Gastroesophageal sphincter (tissue), 4 donors: Measurements from ENCODE around the gene TMEM201. TPM values are rescaled to one million over a fixed set of nuclear protein-coding genes. Genes with fewer than 3 reads are reported as not detected.

Experiments used
- ATAC-seq: fragments of 150-250 bp; one replicate; pipeline ENCODE4 v1.9.1; 2016; ENCODE audit warnings: mild to moderate bottlenecking, moderate library complexity
- H3K27ac ChIP-seq, 4 donors: fragments of 200-600 bp; sonication (generic) in 3 of 4; 1 replicate in 3 of 4; 2 replicates in 1 of 4; pipeline ENCODE4 v1.5.1; 2016 to 2019
- H3K27me3 ChIP-seq: fragments of 200-600 bp; sonication (generic); one replicate; pipeline ENCODE4 v1.5.1; 2019
- H3K36me3 ChIP-seq, 2 donors: fragments of 200-600 bp; sonication (generic); one replicate each; pipeline ENCODE4 v1.5.1; 2019; ENCODE audit warnings: control low read depth in 1 of 2
- H3K4me1 ChIP-seq, 3 donors: fragments of 200-600 bp; sonication (generic); 1 replicate in 2 of 3; 2 replicates in 1 of 3; pipeline ENCODE4 v1.5.1; 2016 to 2019; ENCODE audit warnings: control low read depth in 2 of 3
- H3K4me3 ChIP-seq, 2 donors: fragments of 200-600 bp; sonication (generic); one replicate each; pipeline ENCODE4 v1.5.1; 2019; ENCODE audit warnings: mild to moderate bottlenecking in 1 of 2, moderate library complexity in 1 of 2
- H3K9me3 ChIP-seq, 3 donors: fragments of 200-600 bp; sonication (generic); one replicate each; pipeline ENCODE4 v1.5.1; 2017 to 2019; ENCODE audit warnings: control low read depth in 2 of 3
- EP300 ChIP-seq: sonication (generic); formaldehyde crosslinking; IDR thresholded peaks from one replicate; pipeline ENCODE4 v1.6.1; 2017; ENCODE audit warnings: antibody characterized with exemption, mild to moderate bottlenecking
- POLR2A ChIP-seq, 2 donors: fragments of 450-650 bp; IDR thresholded peaks; one replicate each; pipeline ENCODE4 v1.6.1; 2017; ENCODE audit warnings: antibody characterized with exemption in 2 of 2, mild to moderate bottlenecking in 2 of 2, moderate library complexity in 1 of 2
- POLR2AphosphoS5 ChIP-seq: sonication (generic); formaldehyde crosslinking; IDR thresholded peaks from one replicate; pipeline ENCODE4 v1.6.1; 2017; ENCODE audit warnings: antibody characterized with exemption
- WGBS, 2 donors: methylation state at CpG; one replicate each; pipeline ENCODE4 v1.1.5; 2018; ENCODE audit warnings: low coverage in 1 of 2; 5-methylcytosine and 5-hydroxymethylcytosine counted together
- total RNA-seq, 4 donors: library from RNA; depleted of rRNA; stranded (reverse); fragments of >200 nt; gene quantifications; one replicate each; pipeline ENCODE4 v1.1.0, GENCODE V29; 2016
- TF ChIP-seq, protein P1 (sequence below), 4 experiments: fragments of 200-600 bp in 2 of 4; fragments of 450-650 bp in 2 of 4; sonication (generic) in 1 of 4; IDR thresholded peaks; one replicate each; pipeline ENCODE4 v1.5.1; 2017 to 2019; ENCODE audit warnings: antibody characterized with exemption in 4 of 4, mild to moderate bottlenecking in 2 of 4, moderate library complexity in 2 of 4

Gene TMEM201
- total RNA-seq, 4 donors from 2014 or later, result 4.4 to 9.3 (median 5.5) TPM

DNA sequence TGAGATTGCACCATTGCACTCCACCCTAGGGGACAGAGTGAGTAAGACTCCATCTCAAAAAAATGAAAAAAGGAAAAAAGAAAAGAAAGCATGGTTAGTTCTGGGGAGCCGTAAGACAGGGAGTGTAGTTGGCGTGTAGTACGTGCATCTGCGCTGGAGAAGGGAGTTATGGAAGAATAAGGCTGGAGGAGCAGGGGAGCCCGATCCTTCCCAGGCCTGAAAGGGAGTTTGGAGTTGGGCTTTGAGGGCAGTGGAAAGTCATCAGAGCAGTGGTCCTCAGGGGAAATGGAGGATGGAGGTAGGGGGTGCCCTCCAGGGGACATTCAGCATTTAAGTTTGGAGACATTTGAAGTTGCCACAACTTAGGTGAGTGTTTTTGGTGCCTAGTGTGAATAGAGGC, 11.3 kb upstream of the TMEM201 start:
- TF ChIP-seq, protein P1, sequence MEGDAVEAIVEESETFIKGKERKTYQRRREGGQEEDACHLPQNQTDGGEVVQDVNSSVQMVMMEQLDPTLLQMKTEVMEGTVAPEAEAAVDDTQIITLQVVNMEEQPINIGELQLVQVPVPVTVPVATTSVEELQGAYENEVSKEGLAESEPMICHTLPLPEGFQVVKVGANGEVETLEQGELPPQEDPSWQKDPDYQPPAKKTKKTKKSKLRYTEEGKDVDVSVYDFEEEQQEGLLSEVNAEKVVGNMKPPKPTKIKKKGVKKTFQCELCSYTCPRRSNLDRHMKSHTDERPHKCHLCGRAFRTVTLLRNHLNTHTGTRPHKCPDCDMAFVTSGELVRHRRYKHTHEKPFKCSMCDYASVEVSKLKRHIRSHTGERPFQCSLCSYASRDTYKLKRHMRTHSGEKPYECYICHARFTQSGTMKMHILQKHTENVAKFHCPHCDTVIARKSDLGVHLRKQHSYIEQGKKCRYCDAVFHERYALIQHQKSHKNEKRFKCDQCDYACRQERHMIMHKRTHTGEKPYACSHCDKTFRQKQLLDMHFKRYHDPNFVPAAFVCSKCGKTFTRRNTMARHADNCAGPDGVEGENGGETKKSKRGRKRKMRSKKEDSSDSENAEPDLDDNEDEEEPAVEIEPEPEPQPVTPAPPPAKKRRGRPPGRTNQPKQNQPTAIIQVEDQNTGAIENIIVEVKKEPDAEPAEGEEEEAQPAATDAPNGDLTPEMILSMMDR (IDR thresholded peaks at IDR 0.05), result no peak
- no peak for TF ChIP-seq EP300
- TF ChIP-seq POLR2A (IDR thresholded peaks at IDR 0.05), result no peak
- TF ChIP-seq POLR2AphosphoS5, result no peak
- no peaks in the 10 kb centered on the region for H3K4me1 ChIP-seq
- H3K4me3 ChIP-seq, result no peak overlapping the region
- H3K27ac ChIP-seq, result no peak overlapping the region
- H3K9me3 ChIP-seq, result no peaks in the 10 kb centered on the region
- 81% methylated on average over 4 of the region's 5 CpGs; no CpG with 5 or more reads in 1 of the 2 donors for WGBS, 2 donors
- H3K27me3 ChIP-seq, result no peaks in the 10 kb centered on the region
- peaks cover 0 to 76% of the 10 kb centered on the region in 2 donors for H3K36me3 ChIP-seq
- no peak for ATAC-seq

DNA sequence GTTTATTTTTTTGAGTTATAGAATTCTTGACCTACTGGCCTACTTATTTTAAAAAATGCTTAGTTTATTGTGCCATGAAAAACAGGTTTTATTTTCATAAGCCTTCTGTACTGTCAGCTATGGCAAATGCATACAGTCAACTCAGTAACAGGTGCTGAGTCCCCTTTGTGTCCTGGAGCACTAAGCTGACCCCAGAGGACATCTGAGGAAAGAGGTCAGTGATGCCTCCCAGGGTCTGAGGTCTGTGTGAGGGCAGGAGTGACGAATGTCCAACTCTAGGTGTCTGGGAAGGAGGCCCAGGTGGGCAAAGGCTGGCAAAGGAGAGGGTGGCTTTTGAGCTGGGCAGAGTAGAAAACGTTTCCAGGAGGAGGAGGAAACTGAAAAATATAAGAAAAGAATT, 7.8 kb upstream of the TMEM201 start:
- Histone ChIP-seq H3K27me3 (no peaks in the 10 kb centered on the region), H3K9me3 (no peaks in the 10 kb centered on the region), H3K4me1 (no peaks in the 10 kb centered on the region), H3K4me3 (no peak overlapping the region), H3K27ac (no peak overlapping the region), H3K36me3 (peaks cover 0 to 86% of the 10 kb centered on the region in 2 donors)
- ATAC-seq, result no peak
- WGBS, 2 donors, result 69 to 100% methylated on average over 1 of the region's 2 CpGs
- TF ChIP-seq, protein P1 (IDR thresholded peaks at IDR 0.05), result no peak
- TF ChIP-seq POLR2A (IDR thresholded peaks at IDR 0.05) (no peak), EP300 (no peak), POLR2AphosphoS5 (no peak)

DNA sequence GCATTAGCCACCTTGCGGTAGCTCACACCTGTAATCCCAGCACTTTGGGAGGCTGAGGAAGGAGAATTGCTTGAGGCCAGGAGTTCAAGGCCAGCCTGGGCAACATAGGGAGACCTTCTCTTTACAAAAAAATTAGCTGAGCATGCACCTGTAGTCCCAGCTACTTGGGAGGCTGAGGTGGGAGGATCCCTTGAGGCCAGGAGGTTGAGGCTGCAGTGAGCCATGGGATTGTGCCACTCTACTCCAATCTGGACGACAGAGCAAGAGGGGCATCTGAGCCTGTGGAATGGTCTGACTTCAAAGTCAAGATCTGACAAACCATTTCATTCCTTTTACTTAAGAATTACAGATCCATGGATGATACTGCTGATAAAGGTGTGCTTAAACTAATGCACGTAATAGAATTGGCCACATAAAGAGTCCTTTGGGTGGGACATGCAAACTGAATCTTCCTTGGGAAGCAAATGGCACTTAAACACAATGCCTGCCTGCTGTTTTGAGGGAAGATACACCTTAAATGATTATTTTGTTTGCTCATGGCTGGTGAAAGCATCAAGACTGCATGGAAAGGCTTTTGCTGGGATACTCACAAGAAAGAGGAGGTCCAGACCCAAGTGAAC, 2.5 kb upstream of the TMEM201 start:
- peaks cover 0 to 35% of the 10 kb centered on the region in 2 donors for H3K36me3 ChIP-seq
- H3K27ac ChIP-seq, result no peak overlapping the region
- no peaks in the 10 kb centered on the region for H3K9me3 ChIP-seq
- no peak for TF ChIP-seq EP300
- no peak for TF ChIP-seq POLR2A (IDR thresholded peaks at IDR 0.05)
- TF ChIP-seq, protein P1 (IDR thresholded peaks at IDR 0.05), result no peak
- TF ChIP-seq POLR2AphosphoS5, result no peak
- H3K4me1 ChIP-seq, result peaks cover 0 to 27% (median 9%) of the 10 kb centered on the region in 3 donors
- no peak for ATAC-seq
- no peak overlapping the region for H3K4me3 ChIP-seq
- WGBS, 2 donors, result 78 to 100% methylated on average over 1 of the region's 3 CpGs
- H3K27me3 ChIP-seq, result no peaks in the 10 kb centered on the region

DNA sequence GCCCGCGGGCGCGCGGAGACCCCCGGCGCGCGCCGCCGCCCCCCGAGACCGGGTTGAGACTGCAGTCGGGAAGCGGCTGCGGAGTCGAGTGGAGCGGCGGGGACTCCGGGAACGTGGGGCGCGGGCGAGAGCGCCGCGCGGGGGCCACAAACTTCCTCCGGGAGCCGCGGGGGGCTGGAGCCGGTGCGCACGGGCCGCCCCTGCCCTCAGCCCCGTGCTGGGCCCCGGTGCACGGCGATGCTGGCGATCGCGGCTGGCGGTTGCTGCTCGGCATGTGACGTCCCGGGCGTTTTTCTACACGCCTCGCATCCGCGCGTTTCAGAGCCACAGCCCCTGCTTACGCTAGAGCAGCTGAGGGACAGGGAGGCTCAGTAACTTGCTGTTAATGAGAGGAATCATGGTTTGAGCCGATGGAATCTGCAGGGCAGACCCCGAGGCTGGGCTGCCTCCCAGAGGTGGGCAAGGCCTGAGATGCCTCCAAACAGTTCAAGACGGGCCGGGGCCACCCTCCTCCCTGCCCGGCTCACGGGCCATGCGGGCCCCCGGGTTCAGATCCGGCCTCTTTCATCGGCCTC, 520 bp downstream of the TMEM201 start:
- Histone ChIP-seq H3K4me1 (peaks cover 0 to 57% (median 15%) of the 10 kb centered on the region in 3 donors), H3K4me3 (peak overlapping the region; percentile 68 to 82), H3K36me3 (peaks cover 0 to 8% of the 10 kb centered on the region in 2 donors), H3K27me3 (no peaks in the 10 kb centered on the region), H3K27ac (peak overlapping the region; percentile 35 to 87 (median 84)), H3K9me3 (no peaks in the 10 kb centered on the region)
- no CpG with 5 or more reads among the region's 63 CpGs for WGBS, 2 donors
- peak; percentile 4 for ATAC-seq
- TF ChIP-seq, protein P1 (IDR thresholded peaks at IDR 0.05), result no peak
- TF ChIP-seq EP300, result no peak
- no peak for TF ChIP-seq POLR2AphosphoS5
- no peak for TF ChIP-seq POLR2A (IDR thresholded peaks at IDR 0.05)

DNA sequence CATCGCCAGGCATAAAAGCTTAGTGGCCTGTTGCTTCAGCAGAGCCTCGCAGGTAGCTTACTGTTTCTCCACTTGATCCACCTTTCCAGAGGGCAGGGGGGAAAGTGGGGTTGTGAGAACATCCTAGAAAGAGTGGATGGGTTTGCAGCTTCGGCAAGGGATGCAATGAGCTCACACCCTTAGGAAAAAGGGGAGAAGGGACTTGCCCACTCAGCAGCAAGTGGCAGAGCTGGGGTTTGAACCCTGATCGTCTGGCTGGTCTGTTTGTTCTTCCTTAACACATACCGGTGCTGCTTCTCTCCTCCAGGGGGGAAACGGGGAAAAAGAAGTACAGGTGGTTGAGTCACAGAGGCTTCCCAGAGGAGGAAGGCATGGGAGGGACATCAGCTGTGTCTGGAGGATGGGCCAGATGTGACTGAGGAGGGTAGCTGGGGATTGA, 1.0 kb downstream of the TMEM201 start:
- 8 to 15% methylated on average over 2 to 4 of the region's 6 CpGs for WGBS, 2 donors
- Histone ChIP-seq H3K36me3 (peaks cover 0 to 3% of the 10 kb centered on the region in 2 donors), H3K27me3 (no peaks in the 10 kb centered on the region), H3K27ac (peak overlapping the region in 3 of 4 donors; percentile 83 to 87 (median 86)), H3K4me3 (peak overlapping the region; percentile 68 to 82), H3K4me1 (peaks cover 0 to 62% (median 15%) of the 10 kb centered on the region in 3 donors), H3K9me3 (no peaks in the 10 kb centered on the region)
- no peak for ATAC-seq
- TF ChIP-seq POLR2A (IDR thresholded peaks at IDR 0.05) (no peak), EP300 (no peak), POLR2AphosphoS5 (no peak)
- TF ChIP-seq, protein P1 (IDR thresholded peaks at IDR 0.05), result no peak
